Endothelial cell of umbilical vein (primary cell): ENCODE data around the gene SNX18. TPM values are rescaled to one million over a fixed set of nuclear protein-coding genes. Genes with fewer than 3 reads are reported as not detected.

Experiments used
- BruUV-seq: library from RNA; stranded (reverse); fragments of 400-500 nt; replicated peaks from 2 replicates; lab custom pipeline; 2021; lab: Mats Ljungman, UMichigan
- CTCF ChIA-PET: fragments of 300-600, 350-600 bp; sonication (Branson Sonifier 250); formaldehyde crosslinking; loops from one replicate; lab custom pipeline; 2021; ENCODE audit warnings: antibody characterized with exemption, inconsistent platforms; lab: Charles Lee
- POLR2A ChIA-PET: fragments of 300-600, 350-600 bp; sonication (Branson Sonifier 250); formaldehyde crosslinking; loops from one replicate; lab custom pipeline; 2021; ENCODE audit warnings: antibody characterized with exemption, inconsistent platforms; lab: Charles Lee
- DNase-seq: peaks from one replicate; pipeline ENCODE4 v3.0.0-alpha.2; 2011; ENCODE audit warnings: low read depth, low spot score
- FAIRE-seq: peaks from 2 replicates; lab custom pipeline; 2011; peaks lifted over from hg19 to GRCh38; lab: Jason Lieb, UNC
- H2AFZ ChIP-seq: 2 replicates; pipeline ENCODE4 v1.6.0; 2012; ENCODE audit warnings: low read depth, low read length, control low read depth, inconsistent platforms
- H3K27ac ChIP-seq: 2 replicates; pipeline ENCODE4 v1.5.1; 2011; ENCODE audit warnings: low read depth, mild to moderate bottlenecking, control low read depth, low read length, moderate library complexity; ENCODE audit not compliant: insufficient read depth
- H3K27me3 ChIP-seq, 2 experiments: 2 replicates each; pipeline versions ENCODE4 v1.6.0 to v1.6.1; 2011; ENCODE audit warnings: low read length in 2 of 2, mixed read lengths in 1 of 2; ENCODE audit not compliant: control insufficient read depth in 2 of 2, insufficient read depth in 2 of 2
- H3K36me3 ChIP-seq, 2 experiments: 2 replicates in 1 of 2; 3 replicates in 1 of 2; pipeline ENCODE4 v1.5.1; 2011; ENCODE audit warnings: low read length in 2 of 2, mild to moderate bottlenecking in 1 of 2, moderate library complexity in 1 of 2; ENCODE audit not compliant: control insufficient read depth in 2 of 2, insufficient read depth in 2 of 2; ENCODE audit errors: extremely low read depth in 1 of 2
- H3K4me1 ChIP-seq: 3 replicates; pipeline ENCODE4 v1.5.1; 2011; ENCODE audit warnings: mild to moderate bottlenecking, low read length; ENCODE audit not compliant: control insufficient read depth, insufficient read depth; ENCODE audit errors: extremely low read depth
- H3K4me2 ChIP-seq: 2 replicates; pipeline ENCODE4 v1.6.1; 2011; ENCODE audit warnings: low read length, control low read depth, mixed read lengths; ENCODE audit not compliant: insufficient read depth
- H3K4me3 ChIP-seq, 3 experiments: fragments of 200-600 bp in 1 of 3; sonication (generic), shearing (Covaris generic) in 1 of 3; replicated peaks in 1 of 3; 2 replicates each; pipeline ENCODE4 v1.5.1; 2011 to 2016; ENCODE audit warnings: control low read depth in 3 of 3, low read length in 3 of 3, mild to moderate bottlenecking in 2 of 3, inconsistent platforms in 1 of 3, low read depth in 1 of 3, moderate library complexity in 1 of 3; ENCODE audit not compliant: insufficient read depth in 1 of 3
- H3K79me2 ChIP-seq: 2 replicates; pipeline ENCODE4 v1.6.0; 2012; ENCODE audit warnings: low read length, inconsistent platforms; ENCODE audit not compliant: control insufficient read depth, insufficient read depth
- H3K9ac ChIP-seq: replicated peaks from 2 replicates; pipeline ENCODE3; 2011; ENCODE audit warnings: low read length, control low read depth; ENCODE audit not compliant: insufficient read depth; ENCODE audit errors: extremely low read depth
- H3K9me1 ChIP-seq: replicated peaks from 3 replicates; pipeline ENCODE4 v1.6.0; 2011; ENCODE audit warnings: mild to moderate bottlenecking, low read length; ENCODE audit not compliant: control insufficient read depth, insufficient read depth; ENCODE audit errors: extremely low read depth
- H3K9me3 ChIP-seq: replicated peaks from 2 replicates; pipeline ENCODE4 v1.5.1; 2012; ENCODE audit warnings: low read length, inconsistent platforms; ENCODE audit not compliant: control insufficient read depth, insufficient read depth
- H4K20me1 ChIP-seq: replicated peaks from 2 replicates; pipeline ENCODE3; 2011; ENCODE audit warnings: mild to moderate bottlenecking, low read length; ENCODE audit not compliant: control insufficient read depth, insufficient read depth; ENCODE audit errors: extremely low read depth
- CTCF ChIP-seq, 2 donors: IDR thresholded peaks; 1 replicate in 1 of 2; 2 replicates in 1 of 2; pipeline ENCODE4 v1.5.1; 2011; ENCODE audit warnings: low read length in 2 of 2, mild to moderate bottlenecking in 2 of 2, moderate library complexity in 2 of 2, control low read depth in 1 of 2, inconsistent platforms in 1 of 2, low read depth in 1 of 2; ENCODE audit not compliant: insufficient read depth in 1 of 2; ENCODE audit errors: extremely low read depth in 1 of 2
- EZH2 ChIP-seq: IDR thresholded peaks from 2 replicates; pipeline ENCODE4 v1.6.1; 2012; ENCODE audit warnings: borderline replicate concordance, low read depth, mild to moderate bottlenecking, moderate library complexity, low read length, inconsistent platforms; ENCODE audit not compliant: severe bottlenecking
- FOS ChIP-seq: IDR thresholded peaks from 2 replicates; pipeline ENCODE4 v1.6.1; 2011; ENCODE audit warnings: mild to moderate bottlenecking, low read length, moderate library complexity, borderline replicate concordance; ENCODE audit not compliant: insufficient read depth
- GATA2 ChIP-seq: IDR thresholded peaks from 2 replicates; pipeline ENCODE4 v1.7.0; 2011; ENCODE audit warnings: low read depth, mild to moderate bottlenecking, moderate library complexity, mixed read lengths, low read length; ENCODE audit not compliant: insufficient read length, insufficient read depth
- JUN ChIP-seq: IDR thresholded peaks from 2 replicates; pipeline ENCODE4 v1.6.1; 2011; ENCODE audit warnings: borderline replicate concordance, low read depth; ENCODE audit not compliant: insufficient read length, insufficient read depth
- MAX ChIP-seq: IDR thresholded peaks from 2 replicates; pipeline ENCODE4 v1.6.1; 2011; ENCODE audit not compliant: insufficient read depth, insufficient read length
- MYC ChIP-seq: IDR thresholded peaks from one replicate; pipeline ENCODE4 v1.6.1; 2011; ENCODE audit warnings: mild to moderate bottlenecking, low read depth, low read length
- POLR2A ChIP-seq: IDR thresholded peaks from 2 replicates; pipeline ENCODE4 v1.6.1; 2012; ENCODE audit warnings: low read depth, mild to moderate bottlenecking, control low read depth, low read length
- POLR2AphosphoS5 ChIP-seq: IDR thresholded peaks from 2 replicates; pipeline ENCODE4 v1.6.1; 2012; ENCODE audit warnings: low read depth, mild to moderate bottlenecking, control low read depth, low read length, moderate library complexity; ENCODE audit not compliant: insufficient read depth
- dilution Hi-C: fragments of 300-500 bp; cut with MboI; formaldehyde crosslinking; loops from one replicate; pipeline ENCODE4 v1.15.0; 2019; ENCODE audit warnings: low sequenced_read_pairs; ENCODE audit not compliant: extremely low pct_ligation_motif_present
- intact Hi-C: fragments of 100-400 bp; cut with micrococcal nuclease; formaldehyde crosslinking; loops from one replicate; pipeline ENCODE4 v1.10.0; 2022
- polyA plus RNA-seq, 4 experiments: library from polyadenylated mRNA; depleted of rRNA in 3 of 4; stranded (reverse) in 3 of 4; unstranded in 1 of 4; fragments of >200 nt; gene quantifications; 2 replicates each; pipeline versions ENCODE4 v1.2.1 to v1.2.3, GENCODE V29; 2011 to 2012; ENCODE audit warnings: missing spikeins in 1 of 4
- total RNA-seq: library from RNA; stranded (reverse); gene quantifications from 2 replicates; pipeline ENCODE4 v1.2.3, GENCODE V29; 2021

Gene SNX18
- total and polyA plus RNA-seq, 2 donors (not counting 3 experiments of a cell fraction or from before 2014, with no cell fraction given) = 11.8 to 25.3 TPM

GRCh38 chr5:54573812-54574489 is 56.4 kb downstream of the SNX18 start:
- no peak for TF ChIP-seq MYC
- no peak for TF ChIP-seq FOS
- TF ChIP-seq POLR2A = no peak
- TF ChIP-seq CTCF (IDR thresholded peaks at IDR 0.05; ENCODE audit: extremely low read depth in 1 of 2, insufficient read depth in 1 of 2, low read depth in 1 of 2, low read length in 2 of 2) = no peak
- TF ChIP-seq EZH2 = no peak
- TF ChIP-seq MAX = no peak
- no peak for TF ChIP-seq POLR2AphosphoS5
- TF ChIP-seq GATA2 = no peak
- no peak for TF ChIP-seq JUN
- intact Hi-C loops (no loop called here), dilution Hi-C loops (no loop called here)
- Histone ChIP-seq H3K9me1 (no peaks in the 10 kb centered on the region), H3K27ac (no peak overlapping the region), H3K9ac (no peak overlapping the region), H3K36me3 (no peaks in the 10 kb centered on the region), H2AFZ (no peak overlapping the region), H3K4me3 (no peak overlapping the region), H3K79me2 (no peaks in the 10 kb centered on the region), H3K9me3 (no peaks in the 10 kb centered on the region), H3K4me2 (no peak overlapping the region), H3K27me3 (no peaks in the 10 kb centered on the region), H3K4me1 (peaks cover 8% of the 10 kb centered on the region), H4K20me1 (no peaks in the 10 kb centered on the region)
- no TSS peak for BruUV-seq
- POLR2A ChIA-PET = no interaction called here
- CTCF ChIA-PET = no interaction called here
- FAIRE-seq (no peak), DNase-seq (no peak)
